ENCODE results near the gene CCNJ. TPM values are rescaled to one million over a fixed set of nuclear protein-coding genes. Genes with fewer than 3 reads are reported as not detected.

CCNJ gene
- total and polyA plus RNA-seq, 2 of the 13 experiments (the other 11 are each of a cell fraction or from before 2014, with no cell fraction given), result 14.1 to 21.5 TPM

DNA sequence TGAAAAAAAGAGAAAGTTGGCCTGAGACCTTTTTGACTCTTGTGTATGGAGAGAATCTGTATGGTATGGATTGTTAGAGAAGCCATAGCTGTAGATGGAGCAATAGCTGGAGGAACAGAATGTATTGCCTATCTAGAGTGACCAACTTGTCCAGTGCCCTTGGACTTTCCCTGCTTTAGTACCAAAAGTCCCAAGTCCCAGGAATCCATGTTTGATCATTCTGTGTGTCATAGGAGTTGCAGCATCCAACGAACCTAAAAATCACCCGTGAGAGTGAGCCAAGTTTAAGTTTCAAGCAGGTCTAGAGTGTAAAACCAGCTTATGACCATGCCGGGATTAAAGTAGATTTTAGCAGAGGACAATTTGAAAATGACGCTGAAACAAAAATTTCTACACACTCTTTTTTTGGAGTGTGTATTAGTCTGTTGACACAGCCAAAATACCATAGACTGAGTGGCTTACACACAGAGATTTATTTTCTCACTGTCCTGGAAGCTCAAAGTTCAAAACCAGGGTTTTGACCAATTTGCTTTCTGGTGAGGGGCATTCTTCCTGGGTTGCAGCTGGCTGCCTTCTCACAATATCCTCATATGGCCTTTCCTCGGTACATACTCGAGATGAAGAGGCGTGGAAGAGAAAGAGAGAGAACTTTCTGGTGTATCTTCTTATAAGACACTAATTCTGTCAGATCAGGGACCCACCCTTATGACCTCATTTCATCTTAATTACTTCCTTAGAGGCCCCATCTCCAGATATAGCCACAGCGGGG is 49.8 kb downstream of the CCNJ start (continued):
- TF ChIP-seq, protein P1, sequence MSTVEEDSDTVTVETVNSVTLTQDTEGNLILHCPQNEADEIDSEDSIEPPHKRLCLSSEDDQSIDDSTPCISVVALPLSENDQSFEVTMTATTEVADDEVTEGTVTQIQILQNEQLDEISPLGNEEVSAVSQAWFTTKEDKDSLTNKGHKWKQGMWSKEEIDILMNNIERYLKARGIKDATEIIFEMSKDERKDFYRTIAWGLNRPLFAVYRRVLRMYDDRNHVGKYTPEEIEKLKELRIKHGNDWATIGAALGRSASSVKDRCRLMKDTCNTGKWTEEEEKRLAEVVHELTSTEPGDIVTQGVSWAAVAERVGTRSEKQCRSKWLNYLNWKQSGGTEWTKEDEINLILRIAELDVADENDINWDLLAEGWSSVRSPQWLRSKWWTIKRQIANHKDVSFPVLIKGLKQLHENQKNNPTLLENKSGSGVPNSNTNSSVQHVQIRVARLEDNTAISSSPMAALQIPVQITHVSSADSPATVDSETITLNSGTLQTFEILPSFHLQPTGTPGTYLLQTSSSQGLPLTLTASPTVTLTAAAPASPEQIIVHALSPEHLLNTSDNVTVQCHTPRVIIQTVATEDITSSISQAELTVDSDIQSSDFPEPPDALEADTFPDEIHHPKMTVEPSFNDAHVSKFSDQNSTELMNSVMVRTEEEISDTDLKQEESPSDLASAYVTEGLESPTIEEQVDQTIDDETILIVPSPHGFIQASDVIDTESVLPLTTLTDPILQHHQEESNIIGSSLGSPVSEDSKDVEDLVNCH (CRISPR knock-in tag; IDR thresholded peaks at IDR 0.05), result no peak
- TF ChIP-seq, protein P2, sequence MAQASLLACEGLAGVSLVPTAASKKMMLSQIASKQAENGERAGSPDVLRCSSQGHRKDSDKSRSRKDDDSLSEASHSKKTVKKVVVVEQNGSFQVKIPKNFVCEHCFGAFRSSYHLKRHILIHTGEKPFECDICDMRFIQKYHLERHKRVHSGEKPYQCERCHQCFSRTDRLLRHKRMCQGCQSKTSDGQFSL (CRISPR knock-in tag; IDR thresholded peaks at IDR 0.05), result no peak
- TF ChIP-seq, protein P3, sequence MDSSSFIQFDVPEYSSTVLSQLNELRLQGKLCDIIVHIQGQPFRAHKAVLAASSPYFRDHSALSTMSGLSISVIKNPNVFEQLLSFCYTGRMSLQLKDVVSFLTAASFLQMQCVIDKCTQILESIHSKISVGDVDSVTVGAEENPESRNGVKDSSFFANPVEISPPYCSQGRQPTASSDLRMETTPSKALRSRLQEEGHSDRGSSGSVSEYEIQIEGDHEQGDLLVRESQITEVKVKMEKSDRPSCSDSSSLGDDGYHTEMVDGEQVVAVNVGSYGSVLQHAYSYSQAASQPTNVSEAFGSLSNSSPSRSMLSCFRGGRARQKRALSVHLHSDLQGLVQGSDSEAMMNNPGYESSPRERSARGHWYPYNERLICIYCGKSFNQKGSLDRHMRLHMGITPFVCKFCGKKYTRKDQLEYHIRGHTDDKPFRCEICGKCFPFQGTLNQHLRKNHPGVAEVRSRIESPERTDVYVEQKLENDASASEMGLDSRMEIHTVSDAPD (CRISPR knock-in tag; IDR thresholded peaks at IDR 0.05), result peak; percentile 79
- no peak for TF ChIP-seq KMT2B (CRISPR knock-in tag; IDR thresholded peaks at IDR 0.05)
- TF ChIP-seq ZSCAN30 (CRISPR knock-in tag; IDR thresholded peaks at IDR 0.05), result no peak
- TF ChIP-seq, protein P4, sequence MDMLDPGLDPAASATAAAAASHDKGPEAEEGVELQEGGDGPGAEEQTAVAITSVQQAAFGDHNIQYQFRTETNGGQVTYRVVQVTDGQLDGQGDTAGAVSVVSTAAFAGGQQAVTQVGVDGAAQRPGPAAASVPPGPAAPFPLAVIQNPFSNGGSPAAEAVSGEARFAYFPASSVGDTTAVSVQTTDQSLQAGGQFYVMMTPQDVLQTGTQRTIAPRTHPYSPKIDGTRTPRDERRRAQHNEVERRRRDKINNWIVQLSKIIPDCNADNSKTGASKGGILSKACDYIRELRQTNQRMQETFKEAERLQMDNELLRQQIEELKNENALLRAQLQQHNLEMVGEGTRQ (IDR thresholded peaks at IDR 0.05; ENCODE audit: low read depth, low read length), result no peak
- TF ChIP-seq, protein P4 (CRISPR knock-in tag; IDR thresholded peaks at IDR 0.05; ENCODE audit: borderline replicate concordance), result no peak
- no peak for TF ChIP-seq PCBP2 (optimal IDR thresholded peaks at IDR 0.05; ENCODE audit: low read depth, low read length, poor library complexity, severe bottlenecking)
- no peak for TF ChIP-seq NR3C1 (CRISPR knock-in tag; IDR thresholded peaks at IDR 0.05)
- TF ChIP-seq, protein P5, sequence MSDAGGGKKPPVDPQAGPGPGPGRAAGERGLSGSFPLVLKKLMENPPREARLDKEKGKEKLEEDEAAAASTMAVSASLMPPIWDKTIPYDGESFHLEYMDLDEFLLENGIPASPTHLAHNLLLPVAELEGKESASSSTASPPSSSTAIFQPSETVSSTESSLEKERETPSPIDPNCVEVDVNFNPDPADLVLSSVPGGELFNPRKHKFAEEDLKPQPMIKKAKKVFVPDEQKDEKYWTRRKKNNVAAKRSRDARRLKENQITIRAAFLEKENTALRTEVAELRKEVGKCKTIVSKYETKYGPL (CRISPR knock-in tag; IDR thresholded peaks at IDR 0.05), result no peak
- TF ChIP-seq MIER2 (CRISPR knock-in tag; IDR thresholded peaks at IDR 0.05), result no peak
- no peak for TF ChIP-seq AGO1 (IDR thresholded peaks at IDR 0.05; ENCODE audit: low read depth, low read length, poor library complexity, severe bottlenecking)
- no peak for TF ChIP-seq SNAPC5 (CRISPR knock-in tag; IDR thresholded peaks at IDR 0.05; ENCODE audit: borderline replicate concordance)
- TF ChIP-seq REXO4 (CRISPR knock-in tag; IDR thresholded peaks at IDR 0.05; ENCODE audit: borderline replicate concordance), result no peak
- TF ChIP-seq GABPA (IDR thresholded peaks at IDR 0.05; ENCODE audit: low read depth, low read length), result no peak
- TF ChIP-seq GABPA (CRISPR knock-in tag; IDR thresholded peaks at IDR 0.05; ENCODE audit: low read depth), result peak; percentile 19
- no peak for TF ChIP-seq ZBTB21 (CRISPR knock-in tag; IDR thresholded peaks at IDR 0.05)
- TF ChIP-seq TRIM24 (CRISPR knock-in tag; IDR thresholded peaks at IDR 0.05), result no peak
- TF ChIP-seq CC2D1A (CRISPR knock-in tag; IDR thresholded peaks at IDR 0.05), result no peak
- no peak for TF ChIP-seq MYNN (CRISPR knock-in tag; IDR thresholded peaks at IDR 0.05; ENCODE audit: low read depth)
- TF ChIP-seq FIP1L1 (IDR thresholded peaks at IDR 0.05; ENCODE audit: borderline replicate concordance, insufficient read depth, low read depth, low read length), result no peak
- no peak for TF ChIP-seq MATR3 (CRISPR knock-in tag; IDR thresholded peaks at IDR 0.05)
- TF ChIP-seq MXD1 (CRISPR knock-in tag; IDR thresholded peaks at IDR 0.05), result no peak

Measured in HepG2 (cell line).